ENCODE data around the gene REPIN1. TPM values are rescaled to one million over a fixed set of nuclear protein-coding genes. Genes with fewer than 3 reads are reported as not detected.

Gene REPIN1
- polyA plus RNA-seq, 1 donor: 135 TPM

DNA sequence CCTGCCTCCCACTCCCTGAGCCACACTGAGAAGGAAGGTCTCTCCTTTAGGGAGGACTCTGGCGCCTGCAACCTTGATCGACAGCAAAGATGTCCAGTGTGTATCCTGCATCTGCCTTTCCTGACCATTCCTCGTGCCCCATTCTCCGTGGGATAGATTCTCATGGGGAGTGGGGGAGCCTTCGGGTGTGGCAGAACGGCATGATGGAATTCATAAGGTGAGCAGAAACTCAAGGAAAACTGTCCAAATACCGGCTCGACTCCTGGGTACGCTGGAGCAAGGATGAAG lies 26.6 kb upstream of the REPIN1 start:
- Histone ChIP-seq H3K27ac (ENCODE audit: low read length) (no peak overlapping the region), H3K9me3 (ENCODE audit: control insufficient read depth, low read depth, low read length) (peaks cover 4% of the 10 kb centered on the region), H3K4me1 (ENCODE audit: control insufficient read depth, insufficient read depth, low read length) (peaks cover 16% of the 10 kb centered on the region), H3K4me3 (ENCODE audit: low read length) (no peak overlapping the region), H3K36me3 (ENCODE audit: control insufficient read depth, insufficient read depth, low read length) (peaks cover 15% of the 10 kb centered on the region), H3K27me3 (ENCODE audit: control insufficient read depth, insufficient read depth, low read length) (peaks cover 13% of the 10 kb centered on the region)
- no peak for DNase-seq
- no CpG with 5 or more reads among the region's 9 CpGs for WGBS (ENCODE audit: insufficient coverage, low lambda C conversion rate)

DNA sequence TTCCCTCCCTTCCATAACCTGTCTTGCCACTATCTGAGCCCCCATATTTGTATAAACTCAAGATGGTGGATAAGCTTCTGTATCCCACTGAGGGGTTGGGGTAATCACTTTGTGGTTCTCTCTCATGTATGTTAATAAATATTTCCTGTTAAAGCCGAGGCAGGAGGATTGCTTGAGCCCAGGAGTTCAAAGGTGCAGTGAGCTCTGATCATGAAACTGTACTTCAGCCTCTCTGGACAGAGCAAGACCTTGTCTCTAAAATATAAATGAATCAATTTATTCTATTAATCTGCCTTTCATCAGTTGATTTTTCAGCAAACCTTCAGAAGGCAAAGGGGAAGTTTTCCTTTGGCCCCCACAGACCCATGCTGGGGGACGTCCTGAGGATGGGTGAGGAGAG lies 25.4 kb upstream of the REPIN1 start:
- no CpG with 5 or more reads among the region's 2 CpGs for WGBS (ENCODE audit: insufficient coverage, low lambda C conversion rate)
- Histone ChIP-seq H3K4me1 (ENCODE audit: control insufficient read depth, insufficient read depth, low read length) (peaks cover 16% of the 10 kb centered on the region), H3K27ac (ENCODE audit: low read length) (no peak overlapping the region), H3K4me3 (ENCODE audit: low read length) (no peak overlapping the region), H3K27me3 (ENCODE audit: control insufficient read depth, insufficient read depth, low read length) (peaks cover 13% of the 10 kb centered on the region), H3K36me3 (ENCODE audit: control insufficient read depth, insufficient read depth, low read length) (peaks cover 4% of the 10 kb centered on the region), H3K9me3 (ENCODE audit: control insufficient read depth, low read depth, low read length) (peaks cover 4% of the 10 kb centered on the region)
- no peak for DNase-seq

DNA sequence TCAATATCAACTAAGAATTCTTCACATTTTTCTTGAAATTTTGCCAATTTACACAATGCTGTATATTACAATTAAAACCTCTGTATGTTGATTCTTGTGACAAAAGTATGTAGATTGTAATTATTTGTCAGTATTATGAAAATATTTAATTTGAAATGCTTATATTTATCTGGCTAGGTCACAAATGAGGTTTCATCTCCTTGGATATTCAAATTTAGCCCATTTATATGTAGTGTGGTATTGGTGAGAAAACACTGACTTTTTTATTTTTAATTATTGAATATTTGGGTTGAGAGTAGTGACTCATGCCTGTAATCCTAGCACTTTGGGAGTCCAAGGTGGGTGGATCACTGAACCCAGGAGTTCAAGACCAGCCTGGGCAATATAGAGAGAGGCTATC lies 24.3 kb upstream of the REPIN1 start:
- H3K27ac ChIP-seq (ENCODE audit: low read length): no peak overlapping the region
- H3K27me3 ChIP-seq (ENCODE audit: control insufficient read depth, insufficient read depth, low read length): peaks cover 13% of the 10 kb centered on the region
- H3K36me3 ChIP-seq (ENCODE audit: control insufficient read depth, insufficient read depth, low read length): no peaks in the 10 kb centered on the region
- no peak for DNase-seq
- peaks cover 14% of the 10 kb centered on the region for H3K4me1 ChIP-seq (ENCODE audit: control insufficient read depth, insufficient read depth, low read length)
- H3K9me3 ChIP-seq (ENCODE audit: control insufficient read depth, low read depth, low read length): peaks cover 4% of the 10 kb centered on the region
- H3K4me3 ChIP-seq (ENCODE audit: low read length): no peak overlapping the region

DNA sequence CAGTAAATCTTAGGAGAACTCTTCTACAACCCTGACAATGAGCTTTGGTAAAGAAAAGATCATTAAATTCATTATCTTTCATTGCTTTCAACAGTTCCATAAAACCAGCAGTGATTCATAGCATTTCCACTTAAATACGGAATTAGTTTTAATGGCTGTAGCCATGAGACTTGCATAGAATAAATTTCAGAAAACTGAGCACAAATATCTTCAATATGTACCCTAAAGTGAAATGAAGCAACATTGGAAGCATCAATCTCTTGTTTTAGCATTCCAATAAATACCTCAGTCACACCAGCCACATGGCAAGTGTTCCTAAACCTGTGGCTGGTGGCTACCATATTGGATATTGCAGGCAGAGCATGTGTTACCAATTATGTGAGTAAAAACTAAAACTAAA lies 23.6 kb upstream of the REPIN1 start:
- Histone ChIP-seq H3K9me3 (ENCODE audit: control insufficient read depth, low read depth, low read length) (peaks cover 4% of the 10 kb centered on the region), H3K4me3 (ENCODE audit: low read length) (no peak overlapping the region), H3K4me1 (ENCODE audit: control insufficient read depth, insufficient read depth, low read length) (peaks cover 13% of the 10 kb centered on the region), H3K27ac (ENCODE audit: low read length) (no peak overlapping the region), H3K36me3 (ENCODE audit: control insufficient read depth, insufficient read depth, low read length) (no peaks in the 10 kb centered on the region), H3K27me3 (ENCODE audit: control insufficient read depth, insufficient read depth, low read length) (peaks cover 13% of the 10 kb centered on the region)
- WGBS (ENCODE audit: insufficient coverage, low lambda C conversion rate): 80% methylated on average over 1 of the region's 1 CpG
- DNase-seq: no peak

DNA sequence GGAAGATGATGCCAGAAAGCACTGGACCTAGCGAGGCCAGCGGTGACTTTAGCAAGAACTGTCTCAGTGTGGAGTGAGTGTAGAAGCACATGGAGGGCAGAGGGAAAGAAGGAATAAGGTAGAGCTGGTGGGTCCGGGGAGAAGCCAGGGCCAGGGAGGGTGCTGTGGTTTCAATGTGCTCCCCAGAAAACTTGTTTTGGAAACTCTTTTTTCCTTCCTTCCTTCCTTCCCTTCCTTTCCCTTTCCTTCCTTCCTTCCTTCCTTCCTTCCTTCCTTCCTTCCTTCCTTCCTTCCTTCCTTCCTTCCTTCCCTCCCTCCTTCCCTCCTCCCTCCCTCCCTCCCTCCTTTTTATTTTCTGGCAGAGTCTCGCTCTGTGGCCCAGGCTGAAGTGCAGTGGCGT lies 21.7 kb upstream of the REPIN1 start:
- Histone ChIP-seq H3K36me3 (ENCODE audit: control insufficient read depth, insufficient read depth, low read length) (no peaks in the 10 kb centered on the region), H3K4me1 (ENCODE audit: control insufficient read depth, insufficient read depth, low read length) (no peaks in the 10 kb centered on the region), H3K9me3 (ENCODE audit: control insufficient read depth, low read depth, low read length) (peaks cover 4% of the 10 kb centered on the region), H3K4me3 (ENCODE audit: low read length) (no peak overlapping the region), H3K27me3 (ENCODE audit: control insufficient read depth, insufficient read depth, low read length) (no peaks in the 10 kb centered on the region), H3K27ac (ENCODE audit: low read length) (no peak overlapping the region)
- WGBS (ENCODE audit: insufficient coverage, low lambda C conversion rate): no CpG with 5 or more reads among the region's 5 CpGs
- no peak for DNase-seq

DNA sequence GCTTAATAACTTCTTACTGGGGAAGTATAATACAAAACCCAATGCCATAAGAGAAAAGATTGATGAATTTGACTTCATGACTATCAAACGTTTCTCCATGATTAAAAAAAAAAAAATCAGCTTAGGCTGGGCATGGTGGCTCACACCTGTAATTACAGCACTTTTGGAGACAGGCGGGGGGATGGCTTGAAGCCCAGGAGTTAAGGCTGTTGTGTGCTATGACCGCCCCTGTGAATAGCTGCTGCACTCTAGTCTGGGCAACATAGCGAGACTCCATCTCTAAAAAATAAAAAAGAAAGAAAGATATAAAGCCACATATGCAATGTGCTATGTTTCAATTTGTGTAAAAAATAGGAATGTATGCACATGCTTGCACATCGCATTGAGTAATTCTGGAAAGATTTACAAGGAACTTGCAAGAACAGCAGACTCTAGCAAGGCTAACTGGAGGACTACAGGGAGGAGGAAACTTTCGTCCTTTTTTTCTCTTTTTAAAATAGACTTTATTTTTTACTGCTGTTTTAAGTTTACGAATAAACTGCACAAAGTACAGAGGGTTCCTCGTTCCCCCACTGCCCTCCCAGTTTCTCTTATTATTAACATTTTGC lies 16.9 kb upstream of the REPIN1 start:
- Histone ChIP-seq H3K4me3 (ENCODE audit: low read length) (no peak overlapping the region), H3K4me1 (ENCODE audit: control insufficient read depth, insufficient read depth, low read length) (no peaks in the 10 kb centered on the region), H3K27me3 (ENCODE audit: control insufficient read depth, insufficient read depth, low read length) (no peaks in the 10 kb centered on the region), H3K9me3 (ENCODE audit: control insufficient read depth, low read depth, low read length) (no peaks in the 10 kb centered on the region), H3K36me3 (ENCODE audit: control insufficient read depth, insufficient read depth, low read length) (no peaks in the 10 kb centered on the region), H3K27ac (ENCODE audit: low read length) (no peak overlapping the region)
- WGBS (ENCODE audit: insufficient coverage, low lambda C conversion rate): 88% methylated on average over 3 of the region's 8 CpGs
- DNase-seq: no peak

DNA sequence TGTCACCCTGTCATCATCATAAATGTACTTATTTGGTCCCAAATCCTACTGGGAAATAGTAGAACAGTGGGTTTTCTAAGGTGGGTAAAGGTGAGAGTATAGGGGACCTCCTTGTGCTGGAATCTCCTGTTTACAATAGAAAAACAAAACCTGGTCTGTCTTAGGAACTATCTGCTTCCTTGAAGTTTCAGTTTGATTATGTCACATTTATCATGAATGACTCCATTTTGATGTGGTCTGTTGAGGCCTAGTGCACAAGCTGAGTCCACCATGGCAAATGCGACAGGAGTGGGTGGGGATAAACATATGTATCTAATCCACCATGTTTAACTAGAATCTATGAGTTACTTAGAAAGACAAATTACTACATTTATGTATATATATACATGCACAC lies 13.0 kb upstream of the REPIN1 start:
- no peaks in the 10 kb centered on the region for H3K9me3 ChIP-seq (ENCODE audit: control insufficient read depth, low read depth, low read length)
- H3K4me1 ChIP-seq (ENCODE audit: control insufficient read depth, insufficient read depth, low read length): no peaks in the 10 kb centered on the region
- no peak overlapping the region for H3K27ac ChIP-seq (ENCODE audit: low read length)
- H3K4me3 ChIP-seq (ENCODE audit: low read length): no peak overlapping the region
- WGBS (ENCODE audit: insufficient coverage, low lambda C conversion rate): no CpG with 5 or more reads among the region's 1 CpG
- no peaks in the 10 kb centered on the region for H3K27me3 ChIP-seq (ENCODE audit: control insufficient read depth, insufficient read depth, low read length)
- no peak for DNase-seq
- H3K36me3 ChIP-seq (ENCODE audit: control insufficient read depth, insufficient read depth, low read length): no peaks in the 10 kb centered on the region

DNA sequence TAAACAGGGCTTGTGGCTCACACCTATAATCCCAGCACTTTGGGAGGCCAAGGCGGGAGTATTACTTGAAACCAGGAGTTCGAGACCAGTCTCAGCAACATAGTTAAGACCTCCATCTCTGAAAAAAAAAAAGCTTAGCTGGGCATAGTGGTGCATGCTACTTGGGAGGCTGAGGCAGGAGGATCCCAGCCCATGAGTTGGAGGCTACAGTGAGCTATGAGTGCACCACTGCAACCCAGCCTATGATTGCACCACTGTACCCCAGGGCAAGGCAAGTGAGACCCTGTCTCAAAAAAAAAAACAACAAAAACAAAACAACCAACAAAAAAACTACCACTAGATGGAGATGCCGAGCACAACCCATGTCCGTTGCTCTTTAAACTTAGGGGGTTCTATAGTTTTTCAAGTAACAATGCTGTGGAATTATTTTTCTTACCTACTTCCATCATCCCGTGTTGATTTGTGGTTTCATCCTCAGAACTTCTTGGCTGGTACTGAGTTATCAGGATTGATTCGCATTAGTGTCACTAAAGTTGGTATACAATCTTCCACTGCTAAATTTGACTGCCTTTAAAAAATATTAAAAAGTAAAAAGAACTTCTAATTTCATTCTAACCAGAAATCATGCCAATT lies 12.2 kb upstream of the REPIN1 start:
- H3K27me3 ChIP-seq (ENCODE audit: control insufficient read depth, insufficient read depth, low read length): no peaks in the 10 kb centered on the region
- H3K9me3 ChIP-seq (ENCODE audit: control insufficient read depth, low read depth, low read length): no peaks in the 10 kb centered on the region
- H3K27ac ChIP-seq (ENCODE audit: low read length): no peak overlapping the region
- H3K4me1 ChIP-seq (ENCODE audit: control insufficient read depth, insufficient read depth, low read length): no peaks in the 10 kb centered on the region
- no peak for DNase-seq
- no peak overlapping the region for H3K4me3 ChIP-seq (ENCODE audit: low read length)
- H3K36me3 ChIP-seq (ENCODE audit: control insufficient read depth, insufficient read depth, low read length): no peaks in the 10 kb centered on the region
- no CpG with 5 or more reads among the region's 6 CpGs for WGBS (ENCODE audit: insufficient coverage, low lambda C conversion rate)

DNA sequence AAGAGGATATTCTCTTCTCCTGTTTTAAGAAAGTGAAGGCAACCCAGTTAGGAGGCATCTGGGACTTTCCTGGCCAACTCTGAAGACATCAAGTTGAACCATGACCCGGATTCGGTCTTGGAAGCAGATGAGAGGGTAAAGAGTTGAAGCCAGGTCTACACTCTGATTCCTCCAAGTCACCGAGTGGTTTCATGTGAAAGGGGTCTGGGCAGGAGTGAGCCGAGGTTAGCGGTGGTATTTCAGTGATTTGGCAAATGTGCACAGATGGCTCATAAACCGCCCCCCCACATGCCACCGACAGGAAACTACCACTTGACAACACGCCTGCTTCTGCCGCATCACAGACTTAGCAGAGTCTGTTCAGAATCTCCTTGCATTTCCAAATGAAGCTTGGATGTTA lies 11.4 kb upstream of the REPIN1 start:
- 83% methylated on average over 2 of the region's 9 CpGs for WGBS (ENCODE audit: insufficient coverage, low lambda C conversion rate)
- no peak overlapping the region for H3K27ac ChIP-seq (ENCODE audit: low read length)
- H3K4me1 ChIP-seq (ENCODE audit: control insufficient read depth, insufficient read depth, low read length): no peaks in the 10 kb centered on the region

DNA sequence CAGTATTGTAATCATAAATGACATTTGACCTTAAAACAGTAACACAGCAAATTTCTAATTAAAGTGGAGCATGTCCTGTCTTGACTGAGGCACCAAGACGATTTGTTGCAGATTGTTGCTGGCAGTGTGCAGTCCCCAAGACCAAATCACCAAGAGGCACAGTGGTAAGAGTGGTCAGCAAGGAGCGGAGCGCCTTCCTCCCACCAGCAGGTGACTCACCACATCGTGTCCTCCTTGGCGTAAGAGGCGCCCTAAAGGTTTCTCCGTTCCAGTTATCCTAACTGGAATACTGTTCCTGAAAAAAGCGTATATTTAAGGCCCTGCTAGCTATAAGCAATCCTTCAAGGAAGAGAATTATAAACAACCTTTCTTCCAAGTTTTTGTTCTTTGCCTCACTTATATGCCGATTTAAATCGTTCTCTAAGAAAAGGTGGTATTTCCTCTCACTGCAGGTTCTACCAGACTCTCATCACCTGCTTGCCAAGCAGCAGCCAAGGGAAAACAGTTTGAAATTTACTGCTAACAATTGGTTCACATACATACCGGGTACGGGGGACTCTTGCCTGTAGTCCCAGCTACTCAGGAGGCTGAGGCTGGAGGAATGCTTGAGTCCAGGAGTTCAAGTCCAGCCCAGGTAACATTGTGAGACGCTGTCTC lies 10.7 kb upstream of the REPIN1 start:
- no peak overlapping the region for H3K27ac ChIP-seq (ENCODE audit: low read length)
- no peaks in the 10 kb centered on the region for H3K36me3 ChIP-seq (ENCODE audit: control insufficient read depth, insufficient read depth, low read length)
- H3K4me3 ChIP-seq (ENCODE audit: low read length): no peak overlapping the region
- no peaks in the 10 kb centered on the region for H3K4me1 ChIP-seq (ENCODE audit: control insufficient read depth, insufficient read depth, low read length)
- WGBS (ENCODE audit: insufficient coverage, low lambda C conversion rate): no CpG with 5 or more reads among the region's 13 CpGs
- no peaks in the 10 kb centered on the region for H3K27me3 ChIP-seq (ENCODE audit: control insufficient read depth, insufficient read depth, low read length)
- DNase-seq: no peak
- no peaks in the 10 kb centered on the region for H3K9me3 ChIP-seq (ENCODE audit: control insufficient read depth, low read depth, low read length)

More for the DNA sequence above, 11.4 kb upstream of the REPIN1 start:
- no peaks in the 10 kb centered on the region for H3K27me3 ChIP-seq (ENCODE audit: control insufficient read depth, insufficient read depth, low read length)
- DNase-seq: no peak
- H3K4me3 ChIP-seq (ENCODE audit: low read length): no peak overlapping the region
- no peaks in the 10 kb centered on the region for H3K9me3 ChIP-seq (ENCODE audit: control insufficient read depth, low read depth, low read length)
- no peaks in the 10 kb centered on the region for H3K36me3 ChIP-seq (ENCODE audit: control insufficient read depth, insufficient read depth, low read length)

DNA sequence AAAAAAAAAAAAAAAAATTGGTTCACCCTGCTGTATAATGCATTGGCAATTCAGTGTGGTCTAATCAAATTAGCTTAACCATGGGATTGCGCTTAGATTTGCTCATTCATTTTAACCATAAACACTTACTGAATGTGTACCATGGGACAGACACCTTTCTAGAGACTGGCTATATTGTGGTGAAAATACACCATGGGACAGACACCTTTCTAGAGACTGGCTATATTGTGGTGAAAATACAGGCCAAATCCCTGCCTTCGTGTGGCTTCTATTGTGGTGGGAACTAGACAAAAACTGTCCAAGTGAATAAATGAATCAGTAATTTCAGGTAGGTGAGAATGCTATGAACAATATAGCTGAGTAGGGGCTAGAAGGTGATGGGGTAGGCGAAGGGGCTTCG lies 10.2 kb upstream of the REPIN1 start:
- WGBS (ENCODE audit: insufficient coverage, low lambda C conversion rate): 76% methylated on average over 3 of the region's 4 CpGs

More for the DNA sequence above, 10.2 kb upstream of the REPIN1 start:
- no peaks in the 10 kb centered on the region for H3K4me1 ChIP-seq (ENCODE audit: control insufficient read depth, insufficient read depth, low read length)
- H3K27ac ChIP-seq (ENCODE audit: low read length): no peak overlapping the region
- no peak overlapping the region for H3K4me3 ChIP-seq (ENCODE audit: low read length)
- H3K27me3 ChIP-seq (ENCODE audit: control insufficient read depth, insufficient read depth, low read length): no peaks in the 10 kb centered on the region
- no peak for DNase-seq
- H3K36me3 ChIP-seq (ENCODE audit: control insufficient read depth, insufficient read depth, low read length): no peaks in the 10 kb centered on the region
- H3K9me3 ChIP-seq (ENCODE audit: control insufficient read depth, low read depth, low read length): no peaks in the 10 kb centered on the region

All from large intestine (tissue), 3 donors.